Adipocyte (in vitro differentiated cells): ENCODE measurements around the gene PIN4.
"Not testable (repeated sequence)": the region's sequence is repeated elsewhere in the genome, so short reads cannot be mapped to it uniquely, and the experiment has no call there.

Source experiments
- DNase-seq: peaks from one replicate; pipeline ENCODE4 v3.0.0-alpha.2; 2015; ENCODE audit warnings: low read depth
- H3K27me3 ChIP-seq: replicated peaks from 2 replicates; pipeline ENCODE4 v1.7.0; 2013; ENCODE audit warnings: mild to moderate bottlenecking, low read length, moderate library complexity; ENCODE audit not compliant: control insufficient read depth, insufficient read depth
- H3K36me3 ChIP-seq: 2 replicates; pipeline ENCODE4 v1.7.0; 2013; ENCODE audit warnings: low read length, mild to moderate bottlenecking, moderate library complexity; ENCODE audit not compliant: control insufficient read depth, insufficient read depth, severe bottlenecking
- H3K4me1 ChIP-seq: 2 replicates; pipeline ENCODE4 v1.7.0; 2013; ENCODE audit warnings: mild to moderate bottlenecking, low read length, moderate library complexity; ENCODE audit not compliant: control insufficient read depth, insufficient read depth
- H3K4me3 ChIP-seq: 2 replicates; pipeline ENCODE4 v1.7.0; 2013; ENCODE audit warnings: mild to moderate bottlenecking, low read length, moderate library complexity
- H3K9ac ChIP-seq: 2 replicates; pipeline ENCODE4 v1.7.0; 2013; ENCODE audit warnings: mild to moderate bottlenecking, low read length, moderate library complexity
- H3K9me3 ChIP-seq: 2 replicates; pipeline ENCODE4 v1.7.0; 2013; ENCODE audit warnings: mild to moderate bottlenecking, low read length, moderate library complexity; ENCODE audit not compliant: control insufficient read depth

Gene PIN4

DNA sequence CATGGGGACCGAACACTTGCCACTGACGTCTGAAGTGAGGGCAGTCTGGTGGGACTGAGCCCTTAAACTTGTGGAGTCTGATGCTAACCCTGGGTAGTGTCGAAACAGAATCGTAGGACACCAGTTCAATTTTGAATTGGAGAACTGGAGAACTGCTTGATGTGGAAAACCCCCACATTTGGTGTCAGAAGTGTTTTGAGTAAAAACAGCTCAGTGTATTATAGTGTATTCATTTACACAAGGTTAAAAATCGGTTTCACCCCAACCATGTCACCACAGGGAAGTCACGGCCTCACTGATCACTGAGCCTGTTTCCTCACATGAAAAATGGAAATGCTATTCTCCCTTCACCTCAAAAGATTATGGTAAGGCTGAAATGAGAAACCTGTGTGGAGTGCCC lies 21.9 kb downstream of the PIN4 start:
- H3K9ac ChIP-seq = no peak overlapping the region
- no peak overlapping the region for H3K4me3 ChIP-seq
- peaks cover 8% of the 10 kb centered on the region for H3K27me3 ChIP-seq
- no peaks in the 10 kb centered on the region for H3K36me3 ChIP-seq
- no peaks in the 10 kb centered on the region for H3K9me3 ChIP-seq
- peaks cover 3% of the 10 kb centered on the region for H3K4me1 ChIP-seq
- no peak for DNase-seq

DNA sequence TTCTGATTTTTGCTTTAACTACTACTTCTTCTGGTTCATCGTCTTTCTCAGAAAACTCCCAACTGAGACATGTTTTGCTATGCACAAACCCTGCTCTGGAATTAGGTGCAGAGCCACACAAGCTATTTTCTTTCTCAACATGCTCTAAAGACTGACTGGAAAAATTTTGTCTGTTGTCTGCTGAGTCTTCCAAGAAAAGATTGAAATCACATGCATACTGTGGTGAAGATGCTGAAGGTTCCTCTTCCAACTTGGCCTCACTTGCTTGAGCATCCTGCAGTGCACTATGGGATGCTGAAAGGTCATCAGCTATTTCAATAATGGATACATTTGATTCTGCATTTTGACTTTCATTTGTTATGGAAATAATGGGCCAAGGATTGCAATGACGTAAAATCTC lies 24.1 kb downstream of the PIN4 start:
- Histone ChIP-seq H3K4me3 (no peak overlapping the region), H3K9me3 (no peaks in the 10 kb centered on the region), H3K36me3 (no peaks in the 10 kb centered on the region), H3K9ac (no peak overlapping the region), H3K4me1 (peaks cover 3% of the 10 kb centered on the region), H3K27me3 (peaks cover 8% of the 10 kb centered on the region)
- DNase-seq = no peak

DNA sequence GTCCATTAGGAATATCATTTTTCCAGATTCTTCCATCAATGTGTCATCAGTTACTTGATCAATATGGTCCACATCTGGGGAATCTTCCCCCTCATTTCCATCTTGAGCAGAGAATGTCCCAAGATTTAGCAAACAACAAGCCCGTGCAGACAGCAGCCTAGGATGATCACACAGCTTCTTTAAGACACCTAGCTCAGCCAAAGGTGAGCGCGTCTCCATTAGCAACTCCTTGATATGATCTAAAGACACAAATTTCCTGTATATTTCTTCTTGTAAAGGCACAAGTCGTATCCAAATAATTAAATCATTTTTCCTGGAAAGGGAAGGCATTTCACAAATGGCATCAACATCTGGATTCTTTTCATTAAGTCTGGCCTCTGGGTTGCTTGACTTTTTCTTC lies 25.8 kb downstream of the PIN4 start:
- no peak overlapping the region for H3K4me3 ChIP-seq
- H3K36me3 ChIP-seq = no peaks in the 10 kb centered on the region
- no peak for DNase-seq
- no peak overlapping the region for H3K9ac ChIP-seq
- no peaks in the 10 kb centered on the region for H3K4me1 ChIP-seq
- peaks cover 6% of the 10 kb centered on the region for H3K27me3 ChIP-seq
- H3K9me3 ChIP-seq = no peaks in the 10 kb centered on the region

DNA sequence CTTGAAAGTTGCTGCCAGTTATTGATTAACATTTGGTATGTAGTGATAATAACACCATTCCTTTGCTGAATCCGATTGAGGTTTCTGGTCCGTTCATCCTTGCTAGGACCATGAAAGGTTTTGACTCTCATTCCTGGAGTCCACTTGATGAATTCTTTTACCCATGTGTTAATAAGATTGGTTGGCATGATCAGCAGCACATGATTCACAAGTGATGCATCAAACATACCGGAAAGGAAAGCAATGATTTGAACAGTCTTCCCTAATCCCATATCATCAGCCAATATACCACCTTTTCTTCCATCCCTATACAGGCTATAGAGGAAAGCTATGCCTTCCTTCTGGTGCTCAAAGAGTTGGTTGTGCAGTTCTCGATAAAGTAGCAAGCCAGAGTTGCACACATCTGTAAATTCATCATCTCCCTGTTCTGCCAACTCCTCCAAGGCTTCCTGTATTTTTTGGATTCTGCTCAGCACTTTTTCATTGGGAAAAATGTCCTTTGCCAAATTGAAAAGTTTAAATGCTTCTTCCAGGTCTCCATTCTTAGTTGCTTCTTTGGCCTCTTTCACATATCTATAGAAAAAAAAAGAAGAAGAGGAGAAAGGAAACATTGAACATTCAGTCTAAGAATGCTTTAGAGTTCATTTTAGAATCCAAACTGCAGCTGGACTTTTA lies 26.7 kb downstream of the PIN4 start:
- DNase-seq = no peak
- H3K9ac ChIP-seq = no peak overlapping the region

DNA sequence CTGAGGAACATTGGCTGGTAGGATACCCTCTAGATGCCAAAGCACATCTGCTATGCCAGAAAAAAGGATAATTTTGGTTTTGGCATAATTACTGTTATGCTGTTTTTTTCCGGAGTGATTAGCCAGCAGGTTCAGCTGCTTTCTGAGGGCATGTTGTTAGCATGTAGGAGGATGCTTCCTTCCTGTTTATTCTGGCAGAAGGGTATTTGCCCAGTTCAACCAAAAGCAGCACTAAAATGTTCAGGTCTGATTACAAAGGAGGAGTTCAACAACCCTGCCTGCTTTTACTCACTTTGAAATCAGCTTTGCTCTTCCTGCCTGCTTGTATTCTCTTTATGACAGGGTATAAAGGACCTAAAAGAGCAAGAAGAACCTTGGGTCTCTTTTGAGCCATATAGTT lies 35.4 kb downstream of the PIN4 start:
- peaks cover 13% of the 10 kb centered on the region for H3K9me3 ChIP-seq
- H3K4me1 ChIP-seq = no peaks in the 10 kb centered on the region
- DNase-seq = no peak
- H3K9ac ChIP-seq = no peak overlapping the region
- H3K36me3 ChIP-seq = no peaks in the 10 kb centered on the region
- no peak overlapping the region for H3K4me3 ChIP-seq
- peaks cover 4% of the 10 kb centered on the region for H3K27me3 ChIP-seq

More for the DNA sequence above, 26.7 kb downstream of the PIN4 start:
- H3K9me3 ChIP-seq = no peaks in the 10 kb centered on the region
- no peaks in the 10 kb centered on the region for H3K4me1 ChIP-seq
- no peaks in the 10 kb centered on the region for H3K36me3 ChIP-seq
- H3K27me3 ChIP-seq = peaks cover 6% of the 10 kb centered on the region
- H3K4me3 ChIP-seq = no peak overlapping the region

DNA sequence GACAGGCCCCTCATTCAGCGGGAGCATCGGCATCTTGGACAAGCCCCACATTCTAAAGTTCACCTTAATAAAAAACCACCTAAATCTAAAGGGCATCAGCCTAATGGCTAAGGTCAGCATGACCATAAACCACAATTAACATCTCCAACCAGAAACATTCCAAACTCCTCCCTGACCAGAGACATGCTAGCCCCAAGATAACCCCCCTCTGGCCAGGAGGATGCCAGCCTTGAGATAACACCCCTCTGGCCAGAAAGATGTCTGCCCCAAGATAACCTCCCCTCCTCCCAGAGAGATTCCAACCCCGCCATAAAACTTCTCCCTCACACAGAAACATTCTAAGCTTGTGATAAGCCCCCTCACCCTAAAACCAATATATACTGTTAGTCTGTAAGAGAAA lies 38.8 kb downstream of the PIN4 start:
- H3K4me3 ChIP-seq, H3K27me3 ChIP-seq, DNase-seq, H3K9ac ChIP-seq, H3K4me1 ChIP-seq, H3K36me3 ChIP-seq: not testable (repeated sequence)
- peaks cover 16% of the 10 kb centered on the region for H3K9me3 ChIP-seq

DNA sequence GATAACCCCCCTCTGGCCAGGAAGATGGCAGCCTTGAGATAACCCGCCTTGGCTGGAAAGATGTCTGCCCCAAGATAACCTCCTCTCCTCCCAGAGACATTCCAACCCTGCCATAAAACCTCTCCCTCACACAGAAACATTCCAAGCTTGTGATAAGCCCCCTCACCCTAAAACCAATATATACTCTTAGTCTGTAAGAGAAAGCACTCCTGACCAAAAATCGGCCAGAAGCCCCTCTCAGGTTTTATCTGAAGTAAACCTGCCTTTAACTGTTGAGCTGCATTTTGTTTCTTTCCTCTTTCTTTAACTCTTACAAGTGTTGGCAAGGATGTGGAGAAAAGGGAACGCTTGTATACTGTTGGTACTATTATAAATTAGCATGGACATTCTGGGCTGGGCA lies 48.7 kb downstream of the PIN4 start:
- Histone ChIP-seq H3K9ac (no peak overlapping the region), H3K4me1 (no peaks in the 10 kb centered on the region), H3K27me3 (peaks cover 25% of the 10 kb centered on the region), H3K4me3 (no peak overlapping the region), H3K9me3 (peaks cover 28% of the 10 kb centered on the region), H3K36me3 (no peaks in the 10 kb centered on the region)
- no peak for DNase-seq

DNA sequence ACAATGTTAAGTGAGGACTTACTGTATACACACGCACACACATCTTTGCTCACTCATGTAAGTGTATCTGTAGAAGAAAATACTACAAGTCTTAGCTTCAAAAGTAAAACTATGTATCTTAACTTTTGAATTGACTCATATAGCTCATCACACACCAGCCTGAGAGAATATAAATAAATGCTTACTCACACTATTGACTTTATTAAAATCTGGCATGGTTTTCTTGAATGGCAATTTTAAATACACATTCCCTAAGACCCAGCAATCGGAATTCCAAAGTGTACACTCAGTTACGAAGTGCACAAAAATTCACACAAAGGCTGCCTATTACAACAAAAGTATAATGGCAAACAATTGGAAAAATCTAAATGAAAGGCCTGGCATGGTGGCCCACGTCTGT lies 55.3 kb downstream of the PIN4 start:
- Histone ChIP-seq H3K4me3 (no peak overlapping the region), H3K27me3 (peaks cover 9% of the 10 kb centered on the region), H3K9me3 (no peaks in the 10 kb centered on the region), H3K36me3 (no peaks in the 10 kb centered on the region), H3K9ac (no peak overlapping the region), H3K4me1 (no peaks in the 10 kb centered on the region)
- DNase-seq = no peak

DNA sequence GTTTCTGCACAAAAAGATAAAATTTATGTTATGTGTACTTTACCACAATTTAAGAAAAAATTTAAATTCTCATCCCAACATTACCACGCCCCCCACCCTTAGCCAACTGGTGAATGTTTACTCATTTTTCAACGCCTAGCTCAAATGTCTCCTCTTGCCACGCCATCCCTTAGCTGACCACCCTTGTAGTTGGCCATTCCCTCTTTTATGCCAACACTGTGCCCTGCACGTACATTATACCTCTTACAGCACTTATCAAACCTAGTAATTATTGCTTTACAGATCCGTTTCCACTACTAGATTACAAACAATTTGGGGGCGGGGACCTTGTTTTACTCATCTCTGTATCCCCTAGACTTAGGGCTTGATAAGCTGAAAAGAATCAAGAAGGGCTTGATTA lies 56.6 kb downstream of the PIN4 start:
- Histone ChIP-seq H3K9me3 (no peaks in the 10 kb centered on the region), H3K36me3 (no peaks in the 10 kb centered on the region), H3K27me3 (peaks cover 9% of the 10 kb centered on the region), H3K4me3 (peak overlapping the region; percentile 73), H3K4me1 (no peaks in the 10 kb centered on the region), H3K9ac (no peak overlapping the region)
- no peak for DNase-seq

DNA sequence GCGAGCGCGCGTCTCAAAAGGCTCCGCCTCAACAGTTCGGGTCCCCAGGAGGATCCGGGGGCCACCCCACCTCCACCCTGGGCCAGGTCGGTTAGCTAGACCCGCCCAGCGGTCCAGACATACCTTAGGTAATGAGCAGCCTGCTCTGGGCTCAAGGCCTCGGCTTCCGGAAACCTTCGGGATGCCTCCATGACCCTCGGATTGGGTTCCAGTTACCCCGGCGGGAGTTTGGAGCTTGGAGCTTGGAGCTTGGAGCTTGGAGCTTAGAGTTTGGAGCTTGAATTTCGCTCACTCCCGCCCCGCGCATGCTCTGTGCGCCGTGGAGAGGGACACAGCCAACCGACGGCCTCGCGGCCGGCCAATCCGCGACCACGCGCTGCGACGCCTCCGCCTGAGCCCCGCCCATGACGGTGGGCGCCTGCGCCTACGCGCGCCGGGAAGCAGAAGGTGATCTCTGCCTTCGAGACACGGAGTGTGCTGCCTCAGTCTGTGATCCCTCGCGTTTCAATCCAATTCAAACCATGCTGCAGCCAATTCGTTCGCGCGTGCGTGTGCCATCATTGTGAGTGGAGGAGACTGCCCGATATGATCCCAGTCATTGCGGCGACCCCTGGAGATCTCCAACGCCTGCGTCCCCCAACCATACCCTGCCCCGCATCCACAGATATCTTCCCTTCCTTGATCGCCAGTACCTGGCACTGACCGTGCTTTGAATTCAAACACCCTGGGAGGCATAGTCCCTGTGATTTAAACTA lies 57.3 kb downstream of the PIN4 start, which contains the start of gene ERCC6L:
ERCC6L (minus strand) TSS at position 307 of the 755 bp plus-strand sequence; CDS start at position 191, 116 bp downstream.
- Histone ChIP-seq H3K9ac (peak within 1 kb of the TSS; percentile 30), H3K27me3 (peaks cover 10% of the 10 kb centered on the region), H3K4me1 (peaks cover 5% of the 10 kb centered on the region), H3K9me3 (no peaks in the 10 kb centered on the region), H3K36me3 (no peaks in the 10 kb centered on the region), H3K4me3 (peak within 1 kb of the TSS; percentile 73)
- peak; percentile 90 for DNase-seq

DNA sequence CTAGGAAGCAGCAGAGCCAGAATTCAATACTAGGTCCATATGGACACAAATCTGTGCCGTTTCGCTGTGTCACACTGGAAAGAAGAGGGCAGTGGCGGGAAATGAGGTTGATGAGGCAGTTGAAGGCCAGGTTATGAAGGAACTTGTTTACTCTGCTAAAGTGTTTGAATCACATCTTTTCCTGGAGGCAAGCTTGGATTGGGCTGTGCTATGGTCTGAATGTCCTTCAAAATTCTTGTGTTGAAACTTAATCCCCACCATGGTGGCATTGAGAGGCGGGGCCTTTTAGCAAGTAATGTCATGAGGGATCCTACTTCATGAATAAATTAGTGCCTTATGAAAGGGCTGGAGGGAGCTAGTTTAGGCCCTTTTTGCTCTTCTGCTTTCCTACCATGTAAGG lies 59.4 kb downstream of the PIN4 start:
- H3K4me1 ChIP-seq = peaks cover 5% of the 10 kb centered on the region
- no peak for DNase-seq
- peaks cover 8% of the 10 kb centered on the region for H3K27me3 ChIP-seq
- H3K36me3 ChIP-seq = no peaks in the 10 kb centered on the region
- H3K4me3 ChIP-seq = no peak overlapping the region
- H3K9ac ChIP-seq = no peak overlapping the region
- no peaks in the 10 kb centered on the region for H3K9me3 ChIP-seq
